NCI-H1694 (cell line): ENCODE measurements around the gene MACF1.
"Not testable (repeated sequence)": the region's sequence is repeated elsewhere in the genome, so short reads cannot be mapped to it uniquely, and the experiment has no call there.

Experiments used
- DNase-seq: peaks from one replicate; lab custom pipeline; 2025; lab: John Stamatoyannopoulos, UW

The MACF1 gene

DNA sequence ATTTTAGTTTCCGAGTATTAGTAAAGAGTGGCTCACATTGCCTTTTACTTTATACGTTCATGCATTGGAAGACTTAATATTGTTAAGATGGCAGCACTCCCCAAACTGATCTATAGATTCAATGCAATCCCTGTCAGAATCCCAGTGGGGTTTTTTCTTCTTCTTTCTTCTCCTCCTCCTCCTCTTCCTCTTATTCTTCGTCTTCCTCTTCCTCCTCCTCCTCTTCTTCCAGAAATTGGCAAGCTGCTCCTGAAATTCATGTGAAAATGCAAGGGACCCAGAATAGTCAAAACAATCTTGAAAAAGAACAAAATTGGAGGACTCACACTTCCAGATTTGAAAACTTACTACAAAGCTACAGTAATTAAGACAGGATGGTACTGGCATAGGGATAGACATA lies 23.2 kb upstream of the MACF1 start:
- DNase-seq: no peak

DNA sequence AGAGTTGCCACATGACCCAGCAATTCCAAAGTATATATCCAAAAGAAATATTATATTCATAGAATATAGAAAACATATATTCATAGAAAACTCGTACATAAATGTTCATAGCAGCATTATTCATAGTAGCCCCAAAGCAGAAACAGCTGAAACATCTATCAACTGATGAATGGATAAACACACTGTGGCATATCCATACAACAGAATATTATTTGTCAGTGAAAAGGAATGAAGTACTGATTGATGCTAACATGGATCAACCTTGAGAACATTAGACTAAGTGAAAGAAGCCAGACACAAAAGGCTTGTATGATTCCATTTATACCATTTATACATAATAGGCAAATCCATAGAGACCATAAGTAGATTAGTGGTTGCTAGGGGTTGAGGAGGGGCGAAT lies 21.7 kb upstream of the MACF1 start:
- DNase-seq: no peak

DNA sequence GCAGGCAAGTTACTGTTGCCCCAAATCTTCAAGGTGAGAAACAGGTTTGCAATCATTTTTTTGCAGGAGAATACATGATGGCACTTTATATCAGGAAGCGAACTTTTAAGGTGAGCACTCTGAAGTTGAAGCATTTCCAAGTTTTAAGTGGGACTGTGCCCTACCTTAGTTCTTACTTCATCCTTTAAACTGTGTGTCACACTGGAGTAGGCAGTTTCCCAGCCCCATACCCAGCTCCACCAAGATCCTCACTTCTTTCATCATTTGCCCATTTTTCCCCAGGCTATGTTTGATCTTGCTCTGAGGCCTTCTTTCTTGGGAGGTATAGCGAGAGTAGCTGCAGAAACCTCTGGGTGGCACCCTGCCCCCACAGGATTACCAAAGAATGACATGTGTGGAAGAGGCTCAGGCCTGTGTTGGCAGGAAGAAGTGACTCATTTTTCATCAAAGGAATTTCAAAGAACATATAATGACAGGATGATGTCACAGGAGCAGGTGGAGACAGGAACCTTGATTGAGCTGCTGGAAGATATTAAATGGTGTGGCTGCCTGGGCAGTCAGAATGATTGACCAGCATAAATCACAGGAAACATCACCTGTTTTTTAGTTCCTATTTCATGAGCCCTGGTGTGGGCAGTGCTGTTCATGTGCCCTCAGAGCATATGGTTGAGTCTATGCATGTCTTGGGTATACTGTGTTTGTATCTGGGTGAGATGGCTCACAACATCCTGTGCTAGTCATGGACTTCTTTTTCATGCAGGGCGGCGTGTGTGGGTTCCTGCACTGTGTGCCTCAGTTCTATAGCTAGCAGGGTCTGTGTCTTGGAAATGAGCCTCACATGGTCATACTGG lies 20.8 kb upstream of the MACF1 start:
- peak; percentile 2 for DNase-seq

DNA sequence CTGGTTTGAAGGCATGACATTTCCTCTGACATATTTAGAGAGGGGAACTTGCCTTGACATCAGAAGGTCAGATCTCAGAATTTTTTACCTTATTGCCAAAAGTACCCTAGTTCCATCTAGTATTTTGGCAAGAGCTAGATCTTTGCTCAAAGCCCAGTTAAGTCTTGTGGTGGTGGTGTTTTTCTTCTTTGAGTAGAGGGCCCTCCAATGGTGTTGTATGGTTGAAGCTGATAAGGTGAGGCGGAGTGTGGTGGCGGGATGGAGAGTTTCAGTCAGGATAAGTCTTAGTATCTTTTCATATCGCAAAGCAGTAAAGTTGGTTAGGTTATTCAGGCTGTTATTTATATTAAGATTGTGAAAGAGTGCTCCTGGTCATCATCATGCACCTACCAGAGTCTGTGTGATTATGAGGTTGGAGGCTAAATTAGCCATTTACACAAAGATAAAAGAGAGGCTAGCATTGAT lies 20.1 kb upstream of the MACF1 start:
- no peak for DNase-seq

DNA sequence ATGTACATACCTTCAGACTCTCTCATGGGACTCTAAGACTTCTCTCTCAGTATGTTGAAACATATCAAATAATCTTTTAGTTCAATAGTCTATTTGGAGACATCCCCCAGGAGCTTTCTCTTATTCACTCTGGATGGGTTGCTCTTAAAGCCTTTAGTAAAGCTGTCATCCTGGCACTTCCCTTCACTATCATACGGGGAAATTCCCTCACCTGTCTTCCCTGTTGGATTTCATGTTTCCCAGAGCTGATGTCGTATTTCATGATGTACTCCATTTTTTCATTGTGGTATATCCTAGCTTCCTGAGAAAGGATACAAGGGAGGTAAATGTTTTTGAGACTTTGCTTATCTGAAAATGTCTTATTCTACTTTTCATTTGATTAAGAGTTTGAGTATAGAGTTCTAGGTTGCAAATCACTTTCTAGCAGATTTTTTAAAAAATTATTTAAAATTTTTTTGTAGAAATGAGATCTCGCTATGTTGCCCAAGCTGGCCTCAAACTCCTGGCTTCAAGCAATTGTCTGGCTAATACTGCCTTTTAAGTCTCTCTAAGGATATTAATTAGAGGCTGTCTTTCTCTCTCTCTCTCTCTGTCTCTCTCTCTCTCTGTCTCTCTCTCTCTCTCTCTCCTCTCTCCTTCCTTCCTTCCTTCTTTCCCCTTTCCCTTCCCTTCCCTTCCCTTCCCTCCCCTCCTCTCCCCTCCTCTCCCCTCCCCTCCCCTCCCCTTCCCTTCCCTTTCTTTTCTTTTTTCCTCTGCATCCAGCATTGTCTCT lies 17.0 kb upstream of the MACF1 start:
- no peak for DNase-seq

DNA sequence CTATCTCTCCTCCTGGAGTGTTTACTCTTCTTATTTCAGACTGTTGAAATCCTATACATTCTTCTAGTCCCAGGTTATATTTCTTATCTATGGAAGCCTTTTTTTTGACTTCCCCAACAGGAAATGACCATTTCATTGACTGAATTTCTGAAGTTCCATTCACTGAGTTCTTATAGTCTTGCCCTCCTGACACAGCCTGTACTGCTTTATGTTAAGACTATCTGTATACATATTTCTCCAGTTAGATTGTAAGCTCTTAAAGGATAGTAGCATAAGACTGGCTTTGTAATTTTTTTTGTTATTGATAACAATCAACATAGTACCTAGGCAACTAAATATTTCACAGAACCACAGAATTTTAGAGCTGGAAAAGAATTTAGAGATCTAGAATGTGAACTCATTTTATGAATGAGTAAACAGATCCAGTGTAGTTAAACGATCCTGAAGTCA lies 14.9 kb upstream of the MACF1 start:
- no peak for DNase-seq

DNA sequence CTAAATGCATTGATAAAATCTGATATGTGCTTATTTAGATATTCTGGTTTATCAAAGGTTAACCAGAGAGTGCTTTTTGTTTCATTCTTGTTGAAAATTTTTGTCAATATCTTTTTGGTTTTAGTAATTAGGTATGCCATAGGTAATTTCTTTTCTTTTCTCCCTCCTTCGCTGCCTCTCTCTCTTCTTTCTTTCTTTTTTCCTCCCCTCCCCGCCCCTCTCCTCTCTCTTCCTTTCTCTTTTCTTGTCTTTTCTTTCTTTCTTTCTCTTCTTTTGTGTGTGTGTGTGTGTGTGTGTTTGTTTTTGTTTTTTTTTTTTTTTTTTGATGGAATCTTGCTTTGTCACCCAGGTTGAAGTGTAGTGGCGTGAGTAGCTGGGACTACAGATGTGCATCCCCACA lies 14.4 kb upstream of the MACF1 start:
- no peak for DNase-seq

DNA sequence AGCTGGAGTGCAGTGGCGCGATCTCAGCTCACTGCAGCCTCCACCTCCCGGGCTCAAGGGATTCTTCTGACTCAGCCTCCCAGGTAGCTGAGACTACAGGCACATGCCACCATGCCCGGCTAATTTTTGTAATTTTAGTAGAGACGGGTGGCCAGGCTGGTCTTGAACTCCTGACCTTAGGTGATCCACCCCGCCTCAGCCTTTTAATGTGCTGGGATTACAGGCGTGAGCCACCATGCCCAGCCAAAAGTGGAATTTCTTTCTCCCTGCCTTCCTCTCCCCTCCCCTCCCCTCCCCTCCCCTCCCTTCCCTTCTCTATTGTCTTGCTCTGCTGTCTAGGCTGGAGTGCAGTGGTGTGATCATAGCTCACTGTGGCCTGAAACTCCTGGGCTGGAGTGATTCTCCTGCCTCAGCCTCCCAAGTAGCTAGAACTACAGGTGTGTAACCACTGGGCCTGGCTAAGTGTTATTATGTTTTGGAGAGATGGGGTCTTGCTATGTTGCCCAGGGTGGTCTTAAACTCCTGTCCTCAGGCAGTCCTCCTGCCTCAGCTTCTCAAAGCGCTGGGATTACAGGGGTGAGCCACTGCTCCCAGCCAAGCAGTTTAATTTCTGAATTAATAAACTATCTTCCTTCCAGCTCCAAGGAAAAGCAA lies 10.0 kb upstream of the MACF1 start:
- DNase-seq: no peak

DNA sequence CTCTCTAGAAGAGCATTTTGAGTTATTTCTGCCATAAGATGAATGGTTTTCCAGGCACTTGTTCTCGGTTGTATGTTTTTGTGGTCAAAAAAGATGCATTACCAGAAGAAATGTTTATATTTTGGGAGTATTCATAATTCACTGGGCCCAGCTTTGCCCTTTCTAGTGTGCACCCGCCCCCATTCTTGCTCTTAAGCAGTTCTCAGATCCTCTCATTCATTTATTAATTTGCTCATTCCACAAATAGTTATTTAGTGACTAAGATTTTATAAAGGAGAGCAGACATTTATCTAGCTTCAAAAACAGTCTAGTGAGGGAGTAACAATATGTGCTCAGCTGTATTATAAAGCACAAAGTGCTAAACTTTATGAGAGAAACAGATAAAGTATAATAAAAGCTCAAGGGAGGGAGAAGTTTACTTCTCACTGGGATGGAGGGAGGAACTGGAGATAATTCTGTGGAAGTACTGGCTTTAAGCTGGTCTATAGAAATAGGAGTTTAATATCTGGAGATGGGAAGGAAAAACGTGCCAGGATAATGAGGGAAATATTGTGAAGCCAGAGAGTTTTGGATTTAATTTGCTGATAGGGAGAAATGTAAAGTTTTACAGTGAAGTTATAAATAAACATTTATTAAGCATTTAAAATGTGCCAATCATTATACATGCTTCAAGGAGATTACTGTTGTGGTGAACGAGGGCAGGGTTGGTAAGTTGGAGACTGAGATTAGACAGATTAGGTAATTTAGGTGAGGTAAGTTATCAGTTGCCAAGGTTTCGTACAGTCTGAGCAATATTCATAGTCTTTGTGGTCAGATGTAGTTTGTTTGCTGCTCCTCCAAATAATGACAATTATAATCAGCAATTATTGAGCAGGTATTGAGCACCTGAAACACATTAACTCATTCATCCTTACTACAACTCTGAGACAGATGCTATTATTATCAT lies 9.1 kb upstream of the MACF1 start:
- no peak for DNase-seq

DNA sequence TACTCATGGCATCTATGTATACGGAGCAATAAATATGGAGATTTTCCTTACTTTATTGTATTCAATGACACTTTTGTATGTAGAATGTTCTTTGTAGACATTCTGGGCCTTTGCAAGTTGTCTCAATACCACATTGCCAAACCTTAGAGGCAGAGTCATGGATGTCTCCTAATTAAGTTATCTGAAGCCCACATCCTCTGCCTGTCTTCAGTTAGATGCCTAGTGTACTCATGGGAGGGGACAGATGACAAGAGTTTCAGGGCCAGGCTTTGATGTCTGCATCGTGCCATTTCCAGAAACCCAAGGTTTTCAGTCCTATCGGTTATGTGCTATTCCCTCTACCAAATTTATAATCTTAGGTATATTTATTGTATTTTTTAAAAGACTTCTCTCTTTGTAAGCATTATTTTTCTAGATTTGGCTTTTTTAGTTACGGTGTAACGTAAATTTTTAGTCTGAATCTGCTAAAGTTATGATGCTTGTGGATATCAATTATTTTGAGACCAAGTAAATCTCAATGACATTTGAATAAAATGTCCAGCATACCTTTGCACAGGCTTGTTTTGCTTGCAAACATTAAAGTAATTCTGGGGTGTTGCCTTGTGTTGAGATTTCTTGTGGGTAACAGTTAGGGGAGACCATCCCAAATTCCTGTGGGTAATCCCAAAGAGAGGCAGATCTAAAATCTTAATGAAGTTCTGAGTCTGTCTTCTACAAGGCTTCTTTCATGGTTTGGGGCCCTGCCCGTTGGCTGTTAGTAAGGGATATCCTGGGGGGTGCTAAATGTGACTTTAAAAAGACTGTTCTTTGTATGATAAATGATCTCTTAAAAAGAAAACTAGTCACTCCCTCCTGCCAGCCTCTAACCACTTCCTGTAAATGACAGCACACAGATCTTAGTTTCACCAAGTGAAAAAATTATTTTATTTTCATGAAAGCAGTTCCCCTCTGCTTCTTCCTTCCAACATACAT lies 8.0 kb upstream of the MACF1 start:
- DNase-seq: no peak

DNA sequence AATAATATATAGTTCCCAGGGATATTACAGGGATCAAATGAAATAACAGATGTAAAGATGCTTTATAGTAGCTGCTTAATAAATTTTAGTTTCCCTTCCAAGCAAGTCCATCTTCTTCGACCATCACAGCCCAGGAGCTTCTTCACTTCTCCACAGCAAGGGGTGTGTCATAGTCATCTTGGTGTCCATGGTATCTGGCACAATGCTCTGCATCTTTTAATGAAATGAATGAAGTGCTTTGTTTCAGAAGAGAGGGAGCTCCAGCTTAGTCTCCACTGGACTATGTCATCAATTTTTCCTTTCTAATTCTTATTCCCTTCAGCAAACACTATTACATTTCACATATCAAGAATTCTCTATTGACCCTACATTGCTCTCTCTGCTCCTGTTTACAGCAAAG lies 4.9 kb upstream of the MACF1 start:
- no peak for DNase-seq

DNA sequence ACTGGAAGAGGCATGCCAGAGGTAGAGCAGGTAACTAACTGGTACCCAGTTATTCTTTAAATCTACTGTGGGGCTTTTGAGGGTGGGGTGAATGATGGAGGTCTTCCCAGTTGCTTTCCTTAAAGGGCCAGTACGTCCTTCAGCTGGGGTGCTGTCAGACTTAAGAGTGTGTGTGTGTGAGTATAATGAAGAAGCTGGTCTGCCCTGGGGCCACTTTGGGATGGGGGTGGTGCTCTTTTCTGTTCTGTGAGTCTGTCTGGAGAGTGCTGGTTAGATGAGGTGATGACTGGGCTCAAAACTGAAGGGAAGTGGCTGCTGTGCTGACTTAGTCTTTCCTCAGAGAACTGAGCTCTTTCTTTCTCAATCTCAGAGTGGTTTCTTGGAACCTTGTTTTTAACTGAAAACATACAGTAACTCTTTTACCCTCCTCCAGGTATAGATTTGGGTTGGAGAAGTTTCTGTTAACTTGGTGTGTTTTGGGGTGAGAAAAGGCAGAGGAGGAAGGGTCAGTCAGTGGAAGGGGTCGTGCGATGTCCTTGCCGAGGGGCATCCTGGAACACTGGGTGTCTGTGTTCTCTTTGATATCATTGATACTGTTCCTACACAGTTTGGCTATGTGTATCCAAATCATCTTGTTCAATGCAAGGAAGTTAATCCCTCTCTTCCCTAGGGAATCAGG lies 746 bp downstream of the MACF1 start:
- no peak for DNase-seq

DNA sequence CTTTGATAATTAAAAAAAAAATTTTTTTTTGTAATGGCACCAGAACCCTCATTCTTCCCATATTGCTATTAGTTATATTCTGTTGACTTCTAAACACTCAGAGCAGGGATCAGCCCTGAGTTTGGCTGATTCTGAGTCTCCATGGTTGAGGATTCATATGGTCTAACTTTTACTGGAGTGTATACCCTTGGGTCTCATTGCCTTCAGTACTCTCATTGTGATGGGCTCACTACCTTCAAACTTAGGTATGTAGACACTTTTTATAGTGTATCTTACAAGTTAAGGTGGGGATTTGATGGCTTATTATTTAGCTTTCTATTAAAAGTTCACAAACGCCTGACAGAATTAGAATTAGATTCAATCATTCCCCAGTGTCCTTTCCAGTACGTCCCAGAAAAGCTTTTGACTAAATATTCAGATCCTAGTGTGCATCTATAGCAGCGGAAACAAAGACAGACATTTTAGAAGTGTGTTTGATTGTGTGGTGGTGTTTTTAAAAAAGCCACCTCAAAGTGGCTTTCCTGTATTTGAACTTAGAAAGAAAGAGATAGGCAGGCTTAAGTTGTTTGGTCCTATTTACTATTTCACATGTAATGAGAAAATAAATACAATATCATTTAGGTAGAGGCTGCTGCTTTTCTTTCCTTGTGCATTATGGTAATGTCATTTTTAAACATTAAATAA lies 1.4 kb downstream of the MACF1 start:
- no peak for DNase-seq

DNA sequence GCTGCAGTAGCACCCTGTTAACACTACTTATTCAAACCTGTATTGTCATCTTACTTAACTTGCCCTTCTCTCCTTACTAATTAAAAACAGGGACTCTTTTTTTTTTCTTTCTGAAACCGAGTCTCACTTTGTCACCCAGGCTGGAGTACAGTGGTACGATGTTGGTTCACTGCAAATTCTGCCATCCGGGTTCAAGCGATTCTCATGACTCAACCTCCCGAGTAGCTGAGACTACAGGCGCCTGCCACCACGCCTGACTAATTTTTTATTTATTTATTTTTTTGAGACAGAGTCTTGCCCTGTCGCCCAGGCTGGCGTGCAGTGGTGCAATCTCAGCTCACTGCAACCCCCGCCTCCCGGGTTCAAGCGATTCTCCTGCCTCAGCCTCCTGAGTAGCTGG lies 3.9 kb downstream of the MACF1 start:
- DNase-seq: not testable (repeated sequence)

DNA sequence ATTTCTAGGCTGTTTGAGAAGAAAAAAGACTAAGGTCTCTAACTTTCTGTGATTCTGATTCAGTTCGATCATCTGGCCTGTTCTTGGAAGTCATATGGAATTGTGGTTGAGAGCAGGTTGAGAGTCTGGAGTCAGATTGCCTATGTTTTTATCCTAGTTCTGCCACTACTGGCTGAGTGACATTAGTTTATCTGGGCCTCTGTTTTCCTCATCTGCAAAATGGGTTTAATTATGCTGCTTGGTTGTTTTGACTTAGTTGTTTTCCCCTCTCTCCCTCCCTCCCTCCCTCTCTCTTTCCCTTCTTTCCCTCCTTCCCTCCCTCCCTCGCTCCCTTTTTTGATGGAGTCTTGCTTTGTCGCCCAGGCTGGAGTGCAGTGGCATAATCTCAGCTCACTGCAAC lies 6.2 kb downstream of the MACF1 start:
- no peak for DNase-seq

DNA sequence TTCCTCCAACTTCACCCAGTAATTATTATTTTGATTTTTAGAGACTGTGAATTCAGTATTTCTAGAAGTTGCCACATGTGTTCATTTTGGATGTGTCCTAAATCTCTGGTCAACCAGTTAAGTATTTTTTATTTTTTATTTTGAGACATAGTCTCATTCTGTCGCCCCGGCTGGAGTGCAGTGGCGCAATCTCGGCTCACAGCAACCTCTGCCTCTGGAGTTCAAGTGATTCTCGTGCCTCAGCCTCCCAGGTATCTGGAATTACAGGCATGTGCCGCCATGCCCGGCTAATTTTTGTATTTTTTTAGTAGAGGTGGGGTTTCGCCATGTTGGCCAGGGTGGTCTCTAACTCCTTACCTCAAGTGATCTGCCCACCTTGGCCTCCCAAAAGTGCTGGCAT lies 8.0 kb downstream of the MACF1 start:
- DNase-seq: no peak

DNA sequence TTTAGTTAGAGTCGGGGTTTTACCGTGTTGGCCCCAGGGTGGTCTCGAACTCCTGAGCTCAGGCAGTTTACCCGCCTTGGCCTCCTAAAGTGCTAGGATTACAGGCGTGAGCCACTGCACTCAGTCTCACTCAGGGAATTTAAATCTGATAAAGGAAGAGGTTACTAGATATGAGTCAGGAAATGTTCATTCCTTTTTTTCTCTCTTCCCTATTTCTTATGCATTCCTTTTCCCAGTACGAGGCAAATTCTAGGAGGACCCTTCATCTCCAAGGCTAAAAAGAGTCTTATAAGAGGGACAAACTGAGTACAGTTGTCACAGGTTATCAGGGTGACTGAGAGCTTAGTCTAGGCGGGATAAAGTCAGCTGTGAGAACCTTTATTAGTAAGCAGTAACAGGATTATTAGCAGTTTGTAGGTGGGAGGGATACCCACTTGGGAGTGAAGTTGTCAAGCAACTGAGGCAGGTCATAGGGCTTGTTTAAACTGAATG lies 9.1 kb downstream of the MACF1 start:
- no peak for DNase-seq

DNA sequence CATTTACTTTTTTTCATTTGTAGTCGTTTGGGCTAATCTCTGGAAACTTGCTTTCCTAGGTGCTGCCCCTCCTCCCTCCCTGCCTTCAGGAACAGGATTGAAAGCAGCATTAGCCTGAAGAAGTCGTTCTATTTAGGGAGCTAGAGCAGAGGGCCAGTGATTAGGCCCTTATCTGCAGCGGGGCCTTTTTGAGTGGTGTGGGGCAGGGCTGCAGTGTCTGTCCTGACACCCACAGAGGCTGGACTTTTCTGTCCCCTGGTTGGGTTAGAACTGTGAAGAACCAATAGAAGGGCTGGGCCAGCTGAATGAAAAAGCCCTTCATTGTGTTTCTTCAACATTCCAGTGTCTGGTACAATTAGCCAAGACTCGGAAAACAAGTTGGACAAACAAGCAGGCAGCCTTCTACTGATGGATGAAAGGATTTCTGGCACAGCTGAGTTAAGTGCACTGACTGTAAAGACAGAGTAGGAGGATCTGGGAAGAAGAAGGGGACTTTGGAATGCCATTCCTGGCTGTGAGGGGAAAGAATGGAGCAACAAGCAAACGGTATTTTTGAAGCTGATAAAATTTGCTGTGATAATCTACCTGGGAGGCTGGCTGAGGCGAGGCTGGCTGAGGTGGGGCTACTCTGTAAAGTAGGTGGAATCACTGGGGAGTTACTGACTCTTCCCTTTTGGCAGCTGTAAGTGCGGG lies 9.7 kb downstream of the MACF1 start:
- DNase-seq: no peak

DNA sequence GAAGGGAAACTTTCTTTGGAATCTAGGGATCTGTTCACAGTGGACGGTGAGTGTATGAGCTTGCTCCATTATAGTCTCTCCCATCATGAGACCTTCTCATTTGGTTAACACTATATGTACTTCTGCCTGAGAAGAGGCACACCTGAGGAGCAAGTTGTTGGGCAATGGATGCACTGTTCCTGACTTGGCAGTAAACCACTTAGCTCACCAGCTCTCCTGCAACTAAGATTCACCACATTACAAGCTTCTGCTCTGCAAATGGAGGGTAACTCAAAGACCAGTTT lies 10.2 kb downstream of the MACF1 start:
- no peak for DNase-seq
